Smooth muscle cell (in vitro differentiated cells): ENCODE measurements around the gene RPL3. TPM values are rescaled to one million over a fixed set of nuclear protein-coding genes. Genes with fewer than 3 reads are reported as not detected.

ENCODE experiments used
- DNase-seq: peaks from one replicate; lab custom pipeline; 2025; ENCODE audit not compliant: unreplicated experiment; lab: John Stamatoyannopoulos, UW
- H2AFZ ChIP-seq: fragments of 200-600 bp; sonication (generic); 2 replicates; pipeline ENCODE4 v1.6.0; 2016; ENCODE audit warnings: antibody characterized with exemption, low read depth, mild to moderate bottlenecking
- H3F3A ChIP-seq: fragments of 200-600 bp; sonication (generic); 2 replicates; pipeline ENCODE4 v1.6.0; 2017; ENCODE audit warnings: antibody characterized with exemption, low read depth
- H3K27ac ChIP-seq: fragments of 200-600 bp; sonication (generic); 2 replicates; pipeline ENCODE4 v1.5.1; 2016; ENCODE audit warnings: low read depth, mild to moderate bottlenecking
- H3K27me3 ChIP-seq: fragments of 200-600 bp; sonication (generic); 2 replicates; pipeline ENCODE4 v1.6.1; 2016; ENCODE audit warnings: low read depth, mild to moderate bottlenecking
- H3K36me3 ChIP-seq: fragments of 200-600 bp; sonication (generic); 2 replicates; pipeline ENCODE4 v1.5.1; 2016; ENCODE audit warnings: low read depth
- H3K4me1 ChIP-seq: fragments of 200-600 bp; sonication (generic); 2 replicates; pipeline ENCODE4 v1.5.1; 2016; ENCODE audit warnings: low read depth
- H3K4me2 ChIP-seq: fragments of 200-600 bp; sonication (generic); 2 replicates; pipeline ENCODE4 v1.6.0; 2016; ENCODE audit warnings: mild to moderate bottlenecking
- H3K4me3 ChIP-seq: fragments of 200-600 bp; sonication (generic); 2 replicates; pipeline ENCODE4 v1.5.1; 2016; ENCODE audit warnings: mild to moderate bottlenecking
- H3K79me2 ChIP-seq: fragments of 200-600 bp; sonication (generic); 2 replicates; pipeline ENCODE4 v1.6.0; 2016; ENCODE audit warnings: low read depth, mild to moderate bottlenecking
- H3K9ac ChIP-seq: fragments of 200-600 bp; sonication (generic); 2 replicates; pipeline ENCODE4 v1.6.0; 2016; ENCODE audit warnings: low read depth
- H3K9me3 ChIP-seq: fragments of 200-600 bp; sonication (generic); replicated peaks from 2 replicates; pipeline ENCODE4 v1.5.1; 2016; ENCODE audit warnings: low read depth
- H4K20me1 ChIP-seq: fragments of 200-600 bp; sonication (generic); 2 replicates; pipeline ENCODE4 v1.6.0; 2016; ENCODE audit warnings: low read depth
- CTCF ChIP-seq: fragments of 200-600 bp; sonication (generic); IDR thresholded peaks from 2 replicates; pipeline ENCODE4 v1.5.1; 2017; ENCODE audit warnings: borderline replicate concordance, mild to moderate bottlenecking, antibody characterized with exemption; ENCODE audit not compliant: insufficient read depth, poor library complexity, severe bottlenecking
- WGBS: methylation state at CpG from one replicate; pipeline ENCODE4 v1.1.7; 2016; ENCODE audit warnings: low lambda C conversion rate; 5-methylcytosine and 5-hydroxymethylcytosine counted together
- polyA plus RNA-seq: library from polyadenylated mRNA; unstranded; fragments of >200 nt; fragmentation: Nextera tagmentation; extraction: Ambion mirVana; gene quantifications from 2 replicates; pipeline ENCODE4 v1.2.1, GENCODE V29; 2016
- total RNA-seq: library from RNA; depleted of rRNA; stranded (reverse); fragments of >200 nt; gene quantifications from 2 replicates; pipeline ENCODE4 v1.2.3, GENCODE V29; 2014

RPL3 gene
- total and polyA plus RNA-seq, 2 experiments from 2014 or later, result 717 to 1,022 TPM

- Histone ChIP-seq H2AFZ (no peak overlapping the region), H3K9ac (no peak overlapping the region), H3F3A (no peaks in the 10 kb centered on the region), H3K36me3 (no peaks in the 10 kb centered on the region), H4K20me1 (no peaks in the 10 kb centered on the region), H3K27me3 (no peaks in the 10 kb centered on the region), H3K4me2 (no peak overlapping the region), H3K4me1 (no peaks in the 10 kb centered on the region), H3K9me3 (no peaks in the 10 kb centered on the region), H3K79me2 (no peaks in the 10 kb centered on the region), H3K27ac (no peak overlapping the region), H3K4me3 (no peak overlapping the region)
- TF ChIP-seq CTCF, result no peak
- 66% methylated on average over 7 of the region's 7 CpGs for WGBS
- DNase-seq, result no peak
These were observed 17.5 kb downstream of the RPL3 start for GRCh38 chr22:39301926-39302325.

- H3K4me1 ChIP-seq, result no peaks in the 10 kb centered on the region
- no peaks in the 10 kb centered on the region for H3K36me3 ChIP-seq
- H3K27ac ChIP-seq, result no peak overlapping the region
- no peak overlapping the region for H3K9ac ChIP-seq
- no peaks in the 10 kb centered on the region for H3K27me3 ChIP-seq
- no peak for DNase-seq
- no peaks in the 10 kb centered on the region for H3K9me3 ChIP-seq
- no peak overlapping the region for H2AFZ ChIP-seq
- no peak overlapping the region for H3K4me3 ChIP-seq
- no peak for TF ChIP-seq CTCF
- no peak overlapping the region for H3K4me2 ChIP-seq
- H4K20me1 ChIP-seq, result no peaks in the 10 kb centered on the region
- H3F3A ChIP-seq, result no peaks in the 10 kb centered on the region
- WGBS, result 88% methylated on average over 9 of the region's 9 CpGs
- H3K79me2 ChIP-seq, result no peaks in the 10 kb centered on the region
These were observed 18.3 kb downstream of the RPL3 start for GRCh38 chr22:39301108-39301507.

- H3K36me3 ChIP-seq, result no peaks in the 10 kb centered on the region
- no peaks in the 10 kb centered on the region for H3F3A ChIP-seq
- WGBS, result 23% methylated on average over 19 of the region's 19 CpGs
- TF ChIP-seq CTCF, result no peak
- no peak overlapping the region for H3K9ac ChIP-seq
- no peak overlapping the region for H3K4me2 ChIP-seq
- H2AFZ ChIP-seq, result no peak overlapping the region
- no peaks in the 10 kb centered on the region for H4K20me1 ChIP-seq
- no peak for DNase-seq
- no peaks in the 10 kb centered on the region for H3K4me1 ChIP-seq
- no peak overlapping the region for H3K27ac ChIP-seq
- no peak overlapping the region for H3K4me3 ChIP-seq
- no peaks in the 10 kb centered on the region for H3K27me3 ChIP-seq
- H3K79me2 ChIP-seq, result no peaks in the 10 kb centered on the region
- no peaks in the 10 kb centered on the region for H3K9me3 ChIP-seq
These were observed 19.1 kb downstream of the RPL3 start for GRCh38 chr22:39300186-39300830.

GRCh38 chr22:39299829-39300178 is 19.6 kb downstream of the RPL3 start:
- 76% methylated on average over 6 of the region's 6 CpGs for WGBS

More at GRCh38 chr22:39299829-39300178, 19.6 kb downstream of the RPL3 start:
- H3F3A ChIP-seq, result no peaks in the 10 kb centered on the region
- DNase-seq, result no peak
- H2AFZ ChIP-seq, result no peak overlapping the region
- no peaks in the 10 kb centered on the region for H3K36me3 ChIP-seq
- H3K9ac ChIP-seq, result no peak overlapping the region
- no peak for TF ChIP-seq CTCF
- H3K27me3 ChIP-seq, result no peaks in the 10 kb centered on the region
- H3K9me3 ChIP-seq, result no peaks in the 10 kb centered on the region
- H3K4me3 ChIP-seq, result no peak overlapping the region
- no peak overlapping the region for H3K27ac ChIP-seq
- no peaks in the 10 kb centered on the region for H3K79me2 ChIP-seq
- H3K4me1 ChIP-seq, result no peaks in the 10 kb centered on the region
- no peaks in the 10 kb centered on the region for H4K20me1 ChIP-seq
- H3K4me2 ChIP-seq, result no peak overlapping the region
